Trophoblast cell (in vitro differentiated cells and primary cell): ENCODE measurements around the gene CCDC30.

Experiments
- DNase-seq, 2 donors: peaks; one replicate each; pipeline ENCODE4 v3.0.0-alpha.2; 2016
- H2AFZ ChIP-seq: 2 replicates; pipeline ENCODE4 v1.6.1; 2013; ENCODE audit warnings: low read length, moderate library complexity, mild to moderate bottlenecking; ENCODE audit not compliant: insufficient read depth, poor library complexity
- H2AK5ac ChIP-seq: 2 replicates; pipeline ENCODE4 v1.6.1; 2013; ENCODE audit warnings: mild to moderate bottlenecking, low read length
- H2BK120ac ChIP-seq: 2 replicates; pipeline ENCODE4 v1.6.1; 2013; ENCODE audit warnings: low read length, mild to moderate bottlenecking, moderate library complexity; ENCODE audit not compliant: insufficient read depth, poor library complexity
- H2BK12ac ChIP-seq: 2 replicates; pipeline ENCODE4 v1.6.1; 2013; ENCODE audit warnings: mild to moderate bottlenecking, low read length, moderate library complexity
- H2BK5ac ChIP-seq: 2 replicates; pipeline ENCODE4 v1.6.1; 2013; ENCODE audit warnings: low read length, low read depth, moderate library complexity, mild to moderate bottlenecking; ENCODE audit not compliant: poor library complexity
- H3K14ac ChIP-seq: 2 replicates; pipeline ENCODE4 v1.6.1; 2013; ENCODE audit warnings: mild to moderate bottlenecking, low read length
- H3K18ac ChIP-seq: 2 replicates; pipeline ENCODE4 v1.6.1; 2013; ENCODE audit warnings: mild to moderate bottlenecking, low read length
- H3K23ac ChIP-seq: 2 replicates; pipeline ENCODE4 v1.6.1; 2013; ENCODE audit warnings: low read length
- H3K27ac ChIP-seq: 2 replicates; pipeline ENCODE4 v1.5.1; 2013; ENCODE audit warnings: low read depth, mild to moderate bottlenecking, inconsistent platforms, low read length, moderate library complexity
- H3K27me3 ChIP-seq: 2 replicates; pipeline ENCODE4 v1.6.1; 2013; ENCODE audit warnings: inconsistent platforms, mild to moderate bottlenecking, low read length, moderate library complexity; ENCODE audit not compliant: insufficient read depth
- H3K36me3 ChIP-seq, 2 experiments: 1 replicate in 1 of 2; 2 replicates in 1 of 2; pipeline ENCODE4 v1.6.1; 2013; ENCODE audit warnings: low read length in 2 of 2, mild to moderate bottlenecking in 2 of 2, moderate library complexity in 1 of 2; ENCODE audit not compliant: insufficient read depth in 2 of 2, control insufficient read depth in 1 of 2
- H3K4ac ChIP-seq: 2 replicates; pipeline ENCODE4 v1.6.1; 2013; ENCODE audit warnings: low read depth, mild to moderate bottlenecking, low read length, moderate library complexity
- H3K4me1 ChIP-seq, 2 experiments: 1 replicate in 1 of 2; 2 replicates in 1 of 2; pipeline ENCODE4 v1.6.1; 2013; ENCODE audit warnings: low read length in 2 of 2, mild to moderate bottlenecking in 2 of 2, moderate library complexity in 1 of 2; ENCODE audit not compliant: insufficient read depth in 2 of 2, control insufficient read depth in 1 of 2
- H3K4me2 ChIP-seq: 2 replicates; pipeline ENCODE4 v1.6.1; 2013; ENCODE audit warnings: inconsistent platforms, mild to moderate bottlenecking, low read length, moderate library complexity
- H3K4me3 ChIP-seq: 2 replicates; pipeline ENCODE4 v1.5.1; 2013; ENCODE audit warnings: mild to moderate bottlenecking, low read depth, low read length, inconsistent platforms
- H3K79me1 ChIP-seq: one replicate; pipeline ENCODE4 v1.6.1; 2013; ENCODE audit warnings: low read length
- H3K79me2 ChIP-seq: 2 replicates; pipeline ENCODE4 v1.6.1; 2013; ENCODE audit warnings: low read length, mild to moderate bottlenecking; ENCODE audit not compliant: control insufficient read depth, insufficient read depth, poor library complexity
- H3K9ac ChIP-seq: 2 replicates; pipeline ENCODE4 v1.6.1; 2013; ENCODE audit warnings: mild to moderate bottlenecking, low read length
- H3K9me3 ChIP-seq: 2 replicates; pipeline ENCODE4 v1.6.1; 2013; ENCODE audit warnings: low read depth, mild to moderate bottlenecking, control low read depth, inconsistent platforms, low read length; ENCODE audit not compliant: insufficient read depth
- H4K12ac ChIP-seq: 2 replicates; pipeline ENCODE4 v1.6.1; 2013; ENCODE audit warnings: low read depth, mild to moderate bottlenecking, low read length, moderate library complexity
- H4K8ac ChIP-seq: 2 replicates; pipeline ENCODE4 v1.6.1; 2013; ENCODE audit warnings: low read depth, mild to moderate bottlenecking, low read length, moderate library complexity
- H4K91ac ChIP-seq: one replicate; pipeline ENCODE4 v1.6.1; 2013; ENCODE audit warnings: low read depth, mild to moderate bottlenecking, low read length, moderate library complexity
- WGBS: extraction: QIAGEN DNeasy Blood & Tissue Kit; methylation state at CpG from one replicate; pipeline ENCODE4 v1.1.7; 2013; ENCODE audit warnings: missing lambda C conversion rate; ENCODE audit not compliant: insufficient read length, insufficient coverage; ENCODE audit errors: extremely low coverage; 5-methylcytosine and 5-hydroxymethylcytosine counted together

The CCDC30 gene

DNA sequence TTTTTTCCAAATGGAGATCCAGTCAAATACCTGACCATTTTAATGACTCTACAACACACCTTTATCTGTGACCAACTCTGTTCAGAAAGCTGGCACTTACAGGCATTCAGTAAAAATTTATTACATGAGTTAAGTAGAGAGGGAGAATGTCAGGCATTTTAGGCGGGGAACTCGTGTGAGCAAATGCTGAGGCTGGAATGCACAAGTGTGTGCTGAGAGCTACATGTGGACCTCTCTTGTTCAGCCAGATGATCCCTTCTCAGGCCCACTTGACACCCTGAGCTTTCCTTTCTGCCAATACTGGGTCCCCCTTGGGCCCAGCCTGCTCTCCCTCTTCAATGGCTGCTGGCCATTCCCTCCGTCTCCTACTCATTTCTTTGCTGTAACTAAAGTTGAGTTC is 206.8 kb downstream of the CCDC30 start:
- Histone ChIP-seq H2BK12ac (no peak overlapping the region), H2BK5ac (no peak overlapping the region), H2AFZ (no peak overlapping the region), H4K12ac (no peak overlapping the region), H3K4me2 (no peak overlapping the region), H3K79me2 (no peaks in the 10 kb centered on the region), H3K18ac (no peak overlapping the region), H3K27me3 (no peaks in the 10 kb centered on the region), H3K4ac (no peak overlapping the region), H3K4me1 (peaks cover 2% of the 10 kb centered on the region in 2 experiments), H4K91ac (no peak overlapping the region), H3K36me3 (peaks cover 17 to 33% of the 10 kb centered on the region in 2 experiments), H3K9ac (no peak overlapping the region), H2BK120ac (no peak overlapping the region), H2AK5ac (no peak overlapping the region), H4K8ac (no peak overlapping the region), H3K9me3 (no peaks in the 10 kb centered on the region), H3K23ac (no peak overlapping the region), H3K27ac (no peak overlapping the region), H3K79me1 (no peaks in the 10 kb centered on the region), H3K14ac (no peak overlapping the region), H3K4me3 (no peak overlapping the region)
- peak in 1 of 2 donors; percentile 59 for DNase-seq
- WGBS: no CpG with 5 or more reads among the region's 3 CpGs

DNA sequence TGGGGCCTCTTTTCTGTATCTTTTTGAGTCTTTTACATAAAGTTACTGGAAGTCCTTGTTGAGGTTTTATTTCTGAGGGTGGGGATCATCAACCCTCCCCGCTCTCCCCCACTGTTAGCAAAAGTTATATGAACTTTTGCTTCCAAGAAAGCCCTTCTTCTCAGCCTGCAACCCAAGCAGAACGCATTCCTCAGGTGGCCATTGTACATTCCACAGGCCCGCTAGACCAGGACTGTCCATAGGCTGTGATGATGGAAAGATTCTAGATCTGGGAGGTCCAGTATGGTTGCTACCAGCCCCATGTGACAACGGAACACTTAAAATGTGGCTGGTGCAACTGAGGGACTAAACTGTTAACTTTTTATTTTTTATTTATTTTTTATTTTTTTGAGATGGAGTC is 207.3 kb downstream of the CCDC30 start:
- Histone ChIP-seq H3K4me1 (peaks cover 2% of the 10 kb centered on the region in 2 experiments), H3K27ac (no peak overlapping the region), H3K23ac (no peak overlapping the region), H3K18ac (no peak overlapping the region), H2AK5ac (no peak overlapping the region), H2BK120ac (no peak overlapping the region), H4K91ac (no peak overlapping the region), H2AFZ (no peak overlapping the region), H3K27me3 (no peaks in the 10 kb centered on the region), H3K79me1 (no peaks in the 10 kb centered on the region), H3K79me2 (no peaks in the 10 kb centered on the region), H2BK12ac (no peak overlapping the region), H3K9me3 (no peaks in the 10 kb centered on the region), H3K4me2 (no peak overlapping the region), H3K9ac (no peak overlapping the region), H3K14ac (no peak overlapping the region), H3K4ac (no peak overlapping the region), H4K12ac (no peak overlapping the region), H2BK5ac (no peak overlapping the region), H4K8ac (no peak overlapping the region), H3K4me3 (no peak overlapping the region), H3K36me3 (peaks cover 14 to 33% of the 10 kb centered on the region in 2 experiments)
- DNase-seq: no peak
- no CpG with 5 or more reads among the region's 4 CpGs for WGBS

DNA sequence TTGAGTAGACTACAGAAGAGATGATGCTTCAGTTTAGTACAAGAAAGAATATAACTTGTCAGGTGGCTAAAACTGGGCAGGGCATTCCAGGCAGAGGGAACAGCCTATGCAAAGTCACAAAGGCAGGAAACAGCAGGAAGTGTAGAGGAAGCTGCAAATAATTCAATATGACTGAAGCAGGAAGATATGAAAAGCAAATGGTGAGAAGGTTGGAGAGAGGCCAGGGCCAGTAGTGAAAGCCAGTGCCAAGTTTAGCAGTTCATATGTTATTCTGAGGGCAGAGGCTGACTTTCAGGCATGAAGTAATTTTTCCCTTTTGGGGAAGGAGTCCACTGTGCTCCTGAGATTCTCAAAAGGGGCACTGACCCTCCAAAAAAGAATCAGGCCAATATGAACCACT is 211.1 kb downstream of the CCDC30 start:
- Histone ChIP-seq H3K14ac (no peak overlapping the region), H3K36me3 (peaks cover 4 to 16% of the 10 kb centered on the region in 2 experiments), H4K8ac (no peak overlapping the region), H3K27me3 (no peaks in the 10 kb centered on the region), H2BK5ac (no peak overlapping the region), H3K9ac (no peak overlapping the region), H3K27ac (no peak overlapping the region), H2AK5ac (no peak overlapping the region), H3K4ac (no peak overlapping the region), H3K18ac (no peak overlapping the region), H2AFZ (no peak overlapping the region), H3K79me2 (no peaks in the 10 kb centered on the region), H4K91ac (no peak overlapping the region), H3K79me1 (no peaks in the 10 kb centered on the region), H3K23ac (no peak overlapping the region), H2BK12ac (no peak overlapping the region), H3K9me3 (no peaks in the 10 kb centered on the region), H3K4me1 (peaks cover 2% of the 10 kb centered on the region in 2 experiments), H4K12ac (no peak overlapping the region), H3K4me2 (no peak overlapping the region), H2BK120ac (no peak overlapping the region), H3K4me3 (no peak overlapping the region)
- no peak for DNase-seq

DNA sequence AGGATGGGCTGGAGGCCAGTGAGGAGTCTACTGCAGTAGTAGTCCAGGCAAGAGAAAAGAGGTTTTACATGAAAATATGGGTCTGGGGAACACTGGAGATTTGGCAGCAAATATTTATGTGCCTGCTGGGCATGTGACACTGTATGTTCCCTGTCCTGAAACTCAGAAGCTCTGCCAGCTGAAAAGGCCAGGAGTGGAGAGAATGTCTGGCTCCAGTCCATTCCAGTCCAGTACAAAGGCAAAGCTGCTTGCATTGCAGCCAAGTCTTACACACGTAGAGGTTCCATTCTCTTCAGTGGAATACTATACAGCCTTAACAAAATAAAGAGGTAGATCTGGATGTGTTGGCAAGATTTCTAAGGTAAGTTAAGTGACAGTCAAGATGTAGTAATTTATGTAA is 211.6 kb downstream of the CCDC30 start:
- H2AFZ ChIP-seq: no peak overlapping the region
- no peak overlapping the region for H3K4me2 ChIP-seq
- no peak overlapping the region for H3K18ac ChIP-seq
- H3K27ac ChIP-seq: no peak overlapping the region
- no peak overlapping the region for H4K8ac ChIP-seq
- H3K4ac ChIP-seq: no peak overlapping the region
- peaks cover 4 to 16% of the 10 kb centered on the region in 2 experiments for H3K36me3 ChIP-seq
- H2AK5ac ChIP-seq: no peak overlapping the region
- no peak overlapping the region for H3K14ac ChIP-seq
- H3K4me3 ChIP-seq: no peak overlapping the region
- no peaks in the 10 kb centered on the region for H3K79me1 ChIP-seq
- no peaks in the 10 kb centered on the region for H3K27me3 ChIP-seq
- peaks cover 2% of the 10 kb centered on the region in 2 experiments for H3K4me1 ChIP-seq
- no peak overlapping the region for H2BK5ac ChIP-seq
- H2BK12ac ChIP-seq: no peak overlapping the region
- no peak overlapping the region for H2BK120ac ChIP-seq
- no peaks in the 10 kb centered on the region for H3K79me2 ChIP-seq
- H4K91ac ChIP-seq: no peak overlapping the region
- no peak overlapping the region for H3K23ac ChIP-seq
- no peak for DNase-seq
- no peaks in the 10 kb centered on the region for H3K9me3 ChIP-seq
- WGBS: no CpG with 5 or more reads among the region's 1 CpG
- H3K9ac ChIP-seq: no peak overlapping the region
- H4K12ac ChIP-seq: no peak overlapping the region
